Muscle layer of colon (tissue), 2 donors: ENCODE measurements around the gene RAB3GAP1.

Experiments
- H3K27ac ChIP-seq: one replicate; pipeline ENCODE4 v1.7.0; 2013; ENCODE audit warnings: low read depth, mild to moderate bottlenecking, low read length, moderate library complexity
- H3K27me3 ChIP-seq, 2 donors: one replicate each; pipeline ENCODE4 v1.7.0; 2013; ENCODE audit warnings: low read length in 2 of 2, mild to moderate bottlenecking in 2 of 2; ENCODE audit not compliant: insufficient read depth in 2 of 2, control insufficient read depth in 1 of 2
- H3K36me3 ChIP-seq: one replicate; pipeline ENCODE4 v1.7.0; 2013; ENCODE audit warnings: mild to moderate bottlenecking, low read length; ENCODE audit not compliant: insufficient read depth
- H3K4me1 ChIP-seq: one replicate; pipeline ENCODE4 v1.7.0; 2013; ENCODE audit warnings: mild to moderate bottlenecking, low read length; ENCODE audit not compliant: insufficient read depth
- H3K4me3 ChIP-seq, 2 donors: one replicate each; pipeline ENCODE4 v1.7.0; 2013; ENCODE audit warnings: low read length in 2 of 2, low read depth in 1 of 2, mild to moderate bottlenecking in 1 of 2, moderate library complexity in 1 of 2
- H3K9ac ChIP-seq: one replicate; pipeline ENCODE4 v1.7.0; 2013; ENCODE audit warnings: low read length
- H3K9me3 ChIP-seq: one replicate; pipeline ENCODE4 v1.7.0; 2013; ENCODE audit warnings: mild to moderate bottlenecking, low read length
- donor health status: abdominal sarcoma.
- donor health status: Adenocarcinoma of cecum.

RAB3GAP1 gene

GRCh38 chr2:135169900-135170753 is 118.0 kb downstream of the RAB3GAP1 start:
- Histone ChIP-seq H3K4me3 (no peak overlapping the region), H3K9ac (no peak overlapping the region), H3K4me1 (no peaks in the 10 kb centered on the region), H3K27ac (no peak overlapping the region), H3K36me3 (peaks cover 44% of the 10 kb centered on the region), H3K9me3 (no peaks in the 10 kb centered on the region), H3K27me3 (no peaks in the 10 kb centered on the region)

DNA sequence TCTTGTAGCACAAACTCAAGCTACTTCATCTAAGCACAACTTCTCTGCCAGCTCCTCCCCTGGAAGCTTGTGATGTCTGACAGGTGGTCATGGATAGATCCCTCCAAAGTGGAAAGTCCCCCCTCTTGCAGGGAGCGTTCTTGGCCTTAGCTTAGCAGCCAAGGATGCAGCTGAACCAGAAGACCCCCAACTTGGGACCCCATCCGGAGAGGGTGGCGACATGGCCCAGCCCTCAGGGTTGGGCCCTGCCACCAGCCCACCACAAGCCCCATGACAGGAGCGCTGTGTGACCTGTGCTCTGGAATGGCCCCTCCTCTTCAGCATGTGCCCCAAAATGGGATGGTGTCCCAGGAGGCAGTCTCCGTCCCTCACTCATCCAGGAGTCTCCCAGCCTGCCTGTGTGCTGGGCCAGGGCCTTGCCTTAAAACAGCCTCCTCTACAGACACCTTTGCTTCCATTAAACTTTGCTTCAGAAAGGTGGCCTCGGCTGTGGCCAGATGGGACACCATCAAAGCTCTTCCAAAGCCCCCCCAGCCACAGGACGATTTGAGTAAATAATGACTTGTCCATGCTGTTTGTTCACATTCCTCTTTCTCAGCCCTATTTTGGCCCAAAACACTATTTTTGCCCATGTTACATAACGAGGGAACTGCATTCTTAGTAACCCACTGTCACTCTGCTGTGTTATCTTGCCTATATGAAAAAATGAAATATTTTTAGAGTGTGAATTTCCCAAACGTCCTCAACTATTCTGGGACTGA is 122.1 kb downstream of the RAB3GAP1 start:
- peaks cover 20% of the 10 kb centered on the region for H3K36me3 ChIP-seq
- H3K9ac ChIP-seq: no peak overlapping the region
- no peak overlapping the region for H3K4me3 ChIP-seq
- H3K4me1 ChIP-seq: no peaks in the 10 kb centered on the region
- no peak overlapping the region for H3K27ac ChIP-seq
- no peaks in the 10 kb centered on the region for H3K9me3 ChIP-seq
- no peaks in the 10 kb centered on the region for H3K27me3 ChIP-seq

- H3K36me3 ChIP-seq: peaks cover 16% of the 10 kb centered on the region
Observed at GRCh38 chr2:135174810-135175093, 122.7 kb downstream of the RAB3GAP1 start.

DNA sequence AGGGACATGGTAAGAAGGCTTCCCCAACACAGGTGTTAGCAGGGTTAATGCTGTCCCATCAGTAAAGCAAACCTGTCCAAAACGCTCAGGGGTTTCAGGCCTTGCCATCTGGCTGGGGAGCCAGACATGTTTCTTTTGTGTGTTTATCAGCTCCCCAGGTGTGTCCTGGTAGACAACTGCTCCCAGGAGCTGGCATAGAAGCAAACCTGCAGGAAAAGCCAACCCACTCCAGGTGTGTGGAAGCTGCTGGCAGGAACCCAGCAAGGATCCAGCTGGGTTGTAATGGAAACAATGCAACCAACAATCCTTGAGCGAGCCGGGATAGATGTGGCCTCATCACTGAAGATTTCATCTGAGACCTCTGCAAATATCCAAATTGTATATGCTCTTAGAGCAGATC is 123.1 kb downstream of the RAB3GAP1 start:
- peaks cover 14% of the 10 kb centered on the region for H3K36me3 ChIP-seq
- H3K9ac ChIP-seq: no peak overlapping the region
- H3K4me1 ChIP-seq: no peaks in the 10 kb centered on the region
- H3K9me3 ChIP-seq: no peaks in the 10 kb centered on the region
- no peak overlapping the region for H3K4me3 ChIP-seq
- H3K27me3 ChIP-seq: no peaks in the 10 kb centered on the region
- no peak overlapping the region for H3K27ac ChIP-seq

More at GRCh38 chr2:135174810-135175093, 122.7 kb downstream of the RAB3GAP1 start:
- no peak overlapping the region for H3K9ac ChIP-seq
- no peaks in the 10 kb centered on the region for H3K9me3 ChIP-seq
- no peaks in the 10 kb centered on the region for H3K27me3 ChIP-seq
- H3K27ac ChIP-seq: no peak overlapping the region
- H3K4me1 ChIP-seq: no peaks in the 10 kb centered on the region
- no peak overlapping the region for H3K4me3 ChIP-seq

GRCh38 chr2:135179689-135180088 is 127.6 kb downstream of the RAB3GAP1 start:
- Histone ChIP-seq H3K36me3 (no peaks in the 10 kb centered on the region), H3K27ac (no peak overlapping the region), H3K9me3 (no peaks in the 10 kb centered on the region), H3K9ac (no peak overlapping the region), H3K27me3 (no peaks in the 10 kb centered on the region), H3K4me3 (no peak overlapping the region), H3K4me1 (no peaks in the 10 kb centered on the region)

DNA sequence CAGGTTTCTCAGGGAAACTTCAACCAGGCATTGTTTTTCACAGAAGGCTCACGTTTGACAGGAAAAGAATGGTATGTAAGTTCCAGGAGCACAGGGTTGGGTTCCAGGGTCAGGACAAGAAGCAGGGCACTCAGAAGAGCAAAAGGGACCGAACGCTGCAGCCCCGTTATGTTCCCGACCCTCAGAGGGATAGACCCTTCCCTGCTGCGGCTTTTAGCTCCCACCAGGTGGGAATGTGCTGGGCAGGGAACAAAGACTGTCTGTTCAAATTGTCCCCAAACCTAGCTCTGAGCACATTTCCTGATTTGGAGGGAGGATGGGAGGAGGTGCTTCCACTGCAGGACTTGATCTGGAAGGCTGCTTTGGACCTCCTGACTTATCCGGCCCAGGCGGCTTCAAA is 130.1 kb downstream of the RAB3GAP1 start:
- H3K9me3 ChIP-seq: no peaks in the 10 kb centered on the region
- no peaks in the 10 kb centered on the region for H3K27me3 ChIP-seq
- no peak overlapping the region for H3K9ac ChIP-seq
- H3K4me3 ChIP-seq: no peak overlapping the region
- no peaks in the 10 kb centered on the region for H3K36me3 ChIP-seq
- H3K4me1 ChIP-seq: no peaks in the 10 kb centered on the region
- no peak overlapping the region for H3K27ac ChIP-seq

- no peaks in the 10 kb centered on the region for H3K27me3 ChIP-seq
- no peak overlapping the region for H3K9ac ChIP-seq
- no peak overlapping the region for H3K27ac ChIP-seq
- H3K4me3 ChIP-seq: no peak overlapping the region
- H3K4me1 ChIP-seq: no peaks in the 10 kb centered on the region
- H3K36me3 ChIP-seq: no peaks in the 10 kb centered on the region
- H3K9me3 ChIP-seq: no peaks in the 10 kb centered on the region
Observed at GRCh38 chr2:135182601-135183000, 130.5 kb downstream of the RAB3GAP1 start.

DNA sequence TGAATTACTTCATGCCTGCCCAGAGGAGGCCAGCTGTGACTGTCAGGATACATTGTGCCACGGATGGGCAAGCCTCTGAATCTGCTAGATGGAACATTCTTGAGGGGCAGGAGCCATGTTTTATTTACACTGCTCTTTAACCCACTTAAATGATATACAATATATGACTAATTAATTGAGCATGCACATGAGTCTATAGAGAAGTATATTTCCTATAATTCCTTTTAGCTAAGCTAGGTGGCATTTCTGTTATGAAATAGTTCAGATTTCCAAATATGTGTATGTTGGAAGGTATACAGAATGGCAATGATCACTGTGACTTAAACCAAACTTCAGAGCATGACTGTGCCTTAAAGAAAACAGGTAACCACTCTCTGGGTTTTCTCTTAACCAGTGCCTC is 131.7 kb downstream of the RAB3GAP1 start:
- Histone ChIP-seq H3K9ac (no peak overlapping the region), H3K27me3 (no peaks in the 10 kb centered on the region), H3K4me3 (no peak overlapping the region), H3K36me3 (no peaks in the 10 kb centered on the region), H3K9me3 (no peaks in the 10 kb centered on the region), H3K27ac (no peak overlapping the region), H3K4me1 (no peaks in the 10 kb centered on the region)

DNA sequence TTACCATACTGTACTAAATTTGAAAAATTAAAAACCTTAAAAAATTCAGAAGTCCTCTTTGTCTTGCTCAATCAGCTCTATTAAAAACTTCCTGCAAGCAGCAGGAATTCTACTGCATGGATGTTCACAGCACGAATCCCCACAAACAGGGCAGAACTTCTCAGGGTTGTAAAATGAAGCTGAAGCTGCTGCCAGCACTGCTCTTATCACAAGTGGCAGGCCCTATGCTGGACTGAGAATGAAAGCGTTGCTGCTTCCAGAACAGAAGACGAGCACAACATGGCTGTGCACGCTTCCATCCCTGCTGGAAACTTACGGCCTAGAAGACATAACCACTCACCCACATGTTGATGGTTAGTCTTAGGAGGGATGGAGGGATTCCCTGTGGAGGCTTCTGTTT is 134.0 kb downstream of the RAB3GAP1 start:
- no peaks in the 10 kb centered on the region for H3K9me3 ChIP-seq
- H3K9ac ChIP-seq: no peak overlapping the region
- no peaks in the 10 kb centered on the region for H3K36me3 ChIP-seq
- H3K27ac ChIP-seq: no peak overlapping the region
- no peak overlapping the region for H3K4me3 ChIP-seq
- H3K27me3 ChIP-seq: no peaks in the 10 kb centered on the region
- no peaks in the 10 kb centered on the region for H3K4me1 ChIP-seq

GRCh38 chr2:135187270-135187669 is 135.2 kb downstream of the RAB3GAP1 start:
- no peak overlapping the region for H3K27ac ChIP-seq
- H3K27me3 ChIP-seq: no peaks in the 10 kb centered on the region
- H3K9me3 ChIP-seq: no peaks in the 10 kb centered on the region
- no peak overlapping the region for H3K4me3 ChIP-seq
- no peaks in the 10 kb centered on the region for H3K36me3 ChIP-seq
- no peaks in the 10 kb centered on the region for H3K4me1 ChIP-seq
- no peak overlapping the region for H3K9ac ChIP-seq

GRCh38 chr2:135189148-135189547 is 137.1 kb downstream of the RAB3GAP1 start:
- Histone ChIP-seq H3K9ac (no peak overlapping the region), H3K4me1 (no peaks in the 10 kb centered on the region), H3K9me3 (no peaks in the 10 kb centered on the region), H3K27ac (no peak overlapping the region), H3K27me3 (no peaks in the 10 kb centered on the region), H3K4me3 (no peak overlapping the region), H3K36me3 (no peaks in the 10 kb centered on the region)

GRCh38 chr2:135190799-135191198 is 138.7 kb downstream of the RAB3GAP1 start:
- Histone ChIP-seq H3K27ac (no peak overlapping the region), H3K9me3 (no peaks in the 10 kb centered on the region), H3K9ac (no peak overlapping the region), H3K4me1 (no peaks in the 10 kb centered on the region), H3K27me3 (no peaks in the 10 kb centered on the region), H3K36me3 (no peaks in the 10 kb centered on the region), H3K4me3 (no peak overlapping the region)
